Activated gamma-delta T cell treated with Interleukin-2 at 50 U/mL for 16 hours (primary cell): Measurements from ENCODE around the gene CLHC1.
"Not testable (repeated sequence)": the region's sequence is repeated elsewhere in the genome, so short reads cannot be mapped to it uniquely, and the experiment has no call there.

Experiments used
- DNase-seq: peaks from one replicate; pipeline ENCODE4 v3.0.0-alpha.2; 2020

CLHC1 gene

DNA sequence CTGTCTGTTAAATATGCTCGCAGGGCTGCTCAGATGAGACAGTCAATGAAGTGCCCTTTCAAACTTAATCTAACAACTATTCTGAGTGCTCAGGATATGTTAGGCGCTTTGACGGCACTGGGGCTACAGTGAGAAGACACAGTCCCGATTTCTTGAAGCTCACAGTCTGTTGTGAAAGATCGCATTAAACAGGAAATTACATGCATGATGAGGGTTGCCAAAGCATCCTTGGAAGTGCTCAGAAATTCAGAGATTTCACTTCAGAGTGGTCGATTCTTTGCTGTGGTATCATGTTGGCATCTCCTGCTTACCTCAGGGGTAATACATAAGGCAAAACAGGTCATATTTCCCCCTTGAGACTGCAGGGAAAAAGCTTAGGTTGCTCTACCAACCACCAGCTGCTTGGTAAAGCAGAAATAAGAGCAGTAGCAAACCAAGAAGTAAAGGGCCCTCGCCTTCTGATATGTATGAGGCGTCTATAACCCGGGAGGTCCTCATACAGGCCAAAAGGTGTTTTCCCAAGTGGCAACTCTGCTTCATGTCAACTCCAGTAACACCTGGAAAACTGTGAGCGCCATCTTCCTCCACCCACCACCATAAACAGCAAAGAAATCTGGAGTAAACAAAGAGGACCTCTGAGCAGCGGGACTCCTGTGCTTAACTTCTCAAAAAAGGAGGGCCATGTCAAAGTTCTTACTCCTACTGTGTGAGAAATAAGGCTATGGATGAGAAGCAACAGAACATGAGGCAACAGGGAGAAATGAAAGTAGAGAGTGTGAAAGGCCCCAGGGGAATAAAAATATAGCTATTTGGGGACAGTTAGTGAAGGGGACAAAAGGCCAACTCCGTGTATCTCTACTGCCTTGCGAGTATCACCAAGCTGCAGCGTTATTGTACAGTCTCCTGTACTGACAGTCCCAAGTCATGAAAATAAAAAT, 79.3 kb downstream of the CLHC1 start:
- no peak for DNase-seq

GRCh38 chr2:55151733-55152433, 80.2 kb downstream of the CLHC1 start:
- no peak for DNase-seq

GRCh38 chr2:55150834-55151233, 81.3 kb downstream of the CLHC1 start:
- DNase-seq = no peak

DNA sequence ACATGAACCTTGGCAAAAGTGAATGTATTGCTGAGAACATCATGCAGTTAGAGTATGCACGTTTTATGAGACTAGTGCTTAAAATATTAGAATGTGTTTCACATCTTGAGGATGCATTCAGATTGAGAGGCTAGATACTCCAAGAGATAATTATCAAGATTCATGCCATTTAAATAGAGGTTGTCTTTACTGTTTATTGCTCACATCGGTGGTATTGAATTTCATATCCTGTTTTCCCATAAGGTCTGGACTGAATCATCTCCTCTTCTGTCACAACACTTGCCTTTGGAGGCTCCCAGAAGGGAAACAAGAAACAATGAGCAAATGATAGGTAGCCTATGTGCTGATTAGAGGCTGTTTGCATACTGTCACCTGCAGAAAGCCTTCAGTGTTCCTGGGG, 83.8 kb downstream of the CLHC1 start:
- DNase-seq = no peak

DNA sequence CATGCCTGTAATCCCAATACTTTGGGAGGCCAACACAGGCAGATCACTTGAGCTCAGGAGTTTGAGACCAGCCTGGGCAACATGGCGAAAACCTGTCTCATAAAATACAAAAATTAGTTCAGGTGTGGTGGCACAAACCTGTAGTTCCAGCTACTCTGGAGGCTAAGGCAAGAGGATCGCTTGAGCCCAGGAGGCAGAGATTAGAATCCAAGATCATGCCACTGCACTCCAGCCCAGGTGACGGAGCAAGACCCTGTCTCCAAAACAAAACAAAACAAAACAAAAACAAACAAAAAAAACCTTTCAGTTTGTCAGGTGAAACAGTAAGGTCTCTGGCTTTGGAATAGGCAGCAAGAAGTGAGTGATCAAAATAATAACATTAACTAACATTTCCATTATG, 84.6 kb downstream of the CLHC1 start:
- DNase-seq = no peak

GRCh38 chr2:55147041-55147440, 85.1 kb downstream of the CLHC1 start:
- DNase-seq = no peak

GRCh38 chr2:55146263-55146662, 85.8 kb downstream of the CLHC1 start:
- DNase-seq = no peak

DNA sequence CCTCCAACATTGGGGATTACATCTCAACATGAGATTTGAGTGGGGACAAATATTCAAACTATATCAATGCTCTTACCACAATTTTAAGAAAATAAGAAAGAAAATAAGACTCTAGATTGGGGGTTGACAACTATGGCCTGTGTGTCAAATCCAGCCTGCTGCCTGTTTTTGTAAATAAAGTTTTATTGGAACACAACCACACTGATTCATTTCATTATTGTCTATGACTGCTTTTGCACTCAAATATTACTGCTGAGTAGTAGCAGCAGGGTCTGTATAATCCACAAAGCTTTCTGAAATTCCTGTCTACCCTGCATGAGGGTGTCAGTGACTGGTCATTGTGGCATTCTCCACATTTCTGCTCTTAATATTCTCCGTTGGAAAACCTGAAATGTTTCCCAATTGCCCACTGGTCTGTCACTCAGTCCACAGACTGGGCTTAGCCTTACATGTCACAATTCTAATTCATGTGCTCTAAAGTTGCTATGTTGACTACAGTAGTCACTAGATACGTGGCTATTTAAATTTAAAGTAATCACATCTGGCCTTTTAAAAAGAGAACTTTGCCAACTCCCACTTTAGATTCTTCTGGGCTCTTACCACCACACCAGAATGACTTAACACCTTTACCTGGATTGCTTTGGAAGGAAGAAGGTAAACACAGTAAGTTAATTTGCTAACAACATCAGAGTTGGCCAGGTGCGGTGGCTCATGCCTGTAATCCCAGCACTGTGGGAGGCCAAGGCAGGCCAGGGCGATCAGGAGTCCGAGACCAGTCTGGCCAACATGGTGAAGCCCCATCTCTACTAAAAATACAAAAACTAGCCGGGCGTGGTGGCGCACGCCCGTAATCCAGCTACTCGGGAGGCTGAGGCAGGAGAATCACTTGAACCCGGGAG, 86.9 kb downstream of the CLHC1 start:
- no peak for DNase-seq

- not testable (repeated sequence) for DNase-seq
Measured at GRCh38 chr2:55143706-55144105, 88.4 kb downstream of the CLHC1 start.

DNA sequence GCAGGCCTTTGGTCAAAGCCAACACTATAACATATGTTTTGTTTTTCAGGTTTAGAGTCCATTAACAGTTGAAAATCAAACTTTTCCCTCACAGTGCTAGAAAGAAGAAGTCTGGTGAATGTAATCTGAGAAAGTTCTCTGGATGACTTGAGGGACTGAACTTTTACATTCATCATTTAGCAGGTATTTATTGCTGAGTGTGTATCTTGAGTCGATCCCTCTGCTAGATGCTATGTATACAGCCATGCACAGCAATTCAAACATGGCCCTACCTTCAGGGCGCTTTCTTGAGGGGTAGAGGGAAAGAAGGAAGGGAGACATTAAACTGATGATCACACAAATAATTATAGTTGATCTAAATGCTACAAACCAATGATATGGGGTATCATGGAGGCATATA, 89.6 kb downstream of the CLHC1 start:
- no peak for DNase-seq

DNA sequence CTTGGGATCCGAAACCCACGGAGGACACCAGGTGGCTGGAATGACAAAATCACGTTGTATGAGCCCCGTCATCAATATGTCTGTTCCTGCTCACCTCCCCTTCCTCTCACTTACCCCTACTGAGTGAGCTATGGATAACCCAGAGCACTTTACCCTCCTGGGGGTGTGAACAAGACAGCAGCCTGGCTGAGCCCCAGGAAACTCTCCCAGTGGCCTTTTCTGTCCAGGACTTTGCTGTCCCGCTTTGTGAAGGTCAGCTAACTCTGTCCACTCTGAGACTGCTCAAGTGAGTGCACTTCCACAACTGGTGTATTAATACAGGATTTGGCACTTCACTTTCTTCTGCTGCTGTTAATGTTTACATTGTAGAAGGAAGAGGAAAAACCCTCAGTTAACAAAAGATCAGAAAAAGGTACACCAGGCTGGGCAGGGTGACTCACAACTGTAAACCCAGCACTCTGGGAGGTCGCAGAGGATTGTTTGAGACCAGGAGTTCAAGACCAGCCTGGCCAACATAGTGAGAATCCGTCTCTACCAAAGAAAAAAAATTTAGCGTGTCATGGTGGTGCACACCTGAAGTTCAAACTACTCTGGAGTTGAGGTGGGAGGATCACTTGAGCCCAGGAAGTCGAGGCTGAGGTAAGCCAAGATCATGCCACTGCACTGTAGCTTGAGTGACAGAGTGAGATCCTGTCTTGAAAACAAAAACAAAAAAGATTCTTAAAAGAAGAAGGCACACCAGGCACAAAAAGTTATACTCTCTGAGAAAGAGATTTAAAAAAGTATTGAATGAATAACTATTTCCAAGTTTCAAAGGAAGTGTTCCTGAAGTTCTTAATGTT, 90.3 kb downstream of the CLHC1 start:
- no peak for DNase-seq

- no peak for DNase-seq
Measured at GRCh38 chr2:55140316-55141219, 91.5 kb downstream of the CLHC1 start.

DNA sequence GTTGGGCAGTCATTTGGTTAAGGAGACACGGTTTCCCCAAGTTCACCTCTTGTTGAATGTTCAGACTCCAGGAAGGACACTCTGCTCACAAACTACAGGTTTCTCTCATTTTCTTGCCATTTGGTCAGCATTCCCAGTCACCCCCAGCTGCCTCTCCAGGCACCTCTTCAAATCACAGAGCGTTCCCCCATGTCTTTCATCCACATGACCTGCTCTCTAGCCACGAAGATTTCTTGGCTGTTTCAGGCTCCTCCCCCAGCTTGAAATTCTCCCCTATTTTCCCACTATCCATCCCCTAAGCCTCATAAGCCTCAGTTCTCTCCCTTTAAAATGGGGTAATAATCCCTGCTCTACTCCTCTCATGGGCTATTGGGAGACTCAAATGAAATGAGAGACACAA, 92.8 kb downstream of the CLHC1 start:
- no peak for DNase-seq

GRCh38 chr2:55138882-55139229, 93.2 kb downstream of the CLHC1 start:
- no peak for DNase-seq

DNA sequence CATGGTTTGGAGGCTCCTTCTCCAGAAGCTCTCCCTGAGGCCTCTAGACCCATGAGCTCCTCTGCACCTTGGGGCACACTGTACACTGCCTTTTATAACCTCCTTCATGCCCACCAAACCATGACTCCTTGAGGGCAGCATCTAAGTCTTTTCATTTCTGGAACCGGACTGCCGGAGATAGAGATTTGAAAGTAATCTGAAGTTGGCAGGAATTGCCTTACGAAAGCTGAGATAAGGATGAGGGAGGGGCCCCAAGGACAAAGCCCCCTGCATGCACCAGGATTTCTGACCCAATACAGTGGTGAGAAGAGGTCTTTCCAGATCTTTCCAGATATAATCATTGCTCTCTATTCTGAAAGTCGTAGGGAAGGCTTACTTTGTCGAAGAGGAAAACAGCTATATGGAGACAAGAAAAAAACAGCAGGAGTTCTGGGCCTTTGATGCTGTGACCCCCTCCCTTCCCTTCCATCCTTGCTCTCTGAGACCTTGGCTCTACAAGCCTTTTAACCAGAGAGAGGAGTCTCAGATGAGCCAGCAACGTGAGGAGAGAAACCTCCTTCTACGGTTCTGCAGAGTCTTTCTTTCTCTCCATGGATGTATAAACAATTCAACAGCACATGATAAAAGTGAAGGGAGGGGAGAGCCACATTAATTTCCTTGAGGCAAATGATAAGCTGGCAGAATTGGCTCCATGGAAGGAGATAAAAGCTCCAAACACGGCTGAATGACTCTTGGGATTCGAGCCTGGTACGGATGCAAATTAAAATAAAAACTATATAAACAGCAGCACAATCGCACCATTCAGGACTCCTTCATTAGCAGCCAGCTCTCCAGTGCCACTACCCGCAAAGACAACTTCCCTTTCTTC, 93.8 kb downstream of the CLHC1 start:
- DNase-seq = no peak

GRCh38 chr2:55137024-55137958, 94.8 kb downstream of the CLHC1 start:
- no peak for DNase-seq

GRCh38 chr2:55136138-55136541, 96.0 kb downstream of the CLHC1 start:
- no peak for DNase-seq

DNA sequence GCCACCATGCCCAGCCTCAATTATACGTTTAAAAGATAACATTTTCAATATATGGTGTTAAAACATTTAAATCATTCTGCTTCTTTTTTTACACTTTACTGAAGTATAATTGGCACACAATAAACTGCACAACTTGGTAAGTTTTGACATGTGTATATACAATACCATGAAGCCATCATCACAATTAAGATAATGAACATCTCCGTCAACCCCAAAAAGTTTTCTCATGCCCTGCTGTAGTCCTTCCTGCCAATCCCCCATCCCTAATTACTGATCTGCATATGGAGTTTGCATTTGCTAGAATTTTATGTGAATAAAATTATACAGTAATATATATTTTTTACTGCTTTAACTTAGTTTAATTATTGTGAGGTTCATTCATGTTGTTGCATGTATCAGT, 96.6 kb downstream of the CLHC1 start:
- no peak for DNase-seq

GRCh38 chr2:55134316-55134706, 97.8 kb downstream of the CLHC1 start:
- no peak for DNase-seq
